Stomach (tissue), 4 donors: ENCODE data around the gene PTGES3L.

ENCODE experiments used
- CTCF ChIP-seq, 7 experiments: fragments of 450-650 bp in 4 of 7; fragments of 200-600 bp in 3 of 7; sonication (generic) in 3 of 7; IDR thresholded peaks; one replicate each; pipeline ENCODE4 v1.5.1; 2016 to 2019; ENCODE audit warnings: antibody characterized with exemption in 7 of 7, control low read depth in 2 of 7, mild to moderate bottlenecking in 1 of 7
- EP300 ChIP-seq: sonication (generic); formaldehyde crosslinking; IDR thresholded peaks from one replicate; pipeline ENCODE4 v1.6.1; 2017; ENCODE audit warnings: antibody characterized with exemption
- POLR2A ChIP-seq, 4 donors: fragments of 450-650 bp; IDR thresholded peaks; one replicate each; pipeline ENCODE4 v1.6.1; 2016; ENCODE audit warnings: antibody characterized with exemption in 4 of 4, control low read depth in 2 of 4, mild to moderate bottlenecking in 1 of 4, moderate library complexity in 1 of 4

DNA sequence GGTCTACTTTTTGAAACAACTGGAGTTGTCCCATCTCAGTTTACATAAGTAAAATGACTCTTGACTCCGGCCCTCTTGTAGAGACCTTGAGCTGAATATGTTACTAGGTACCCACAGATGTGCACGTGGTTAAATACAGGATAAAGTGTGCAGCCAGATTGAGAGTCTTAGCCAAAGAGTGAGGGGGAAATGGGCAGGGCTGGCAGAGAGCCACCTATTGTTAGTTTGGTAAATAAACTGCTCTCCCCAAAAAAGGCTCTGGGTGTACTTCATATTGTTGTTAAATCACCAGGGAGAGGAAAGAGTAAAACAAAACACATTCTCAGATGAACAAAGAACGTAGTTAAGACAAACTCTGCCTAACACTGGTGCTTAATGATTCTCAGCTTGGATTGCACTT is 59.0 kb downstream of the PTGES3L start:
- no peak for TF ChIP-seq POLR2A (IDR thresholded peaks at IDR 0.05)
- TF ChIP-seq CTCF (IDR thresholded peaks at IDR 0.05) = no peak
- TF ChIP-seq EP300 = no peak
